Activated T-cell treated with anti-CD3 and anti-CD28 coated beads, Interleukin-2, amount 50 U/mL, for 4 hours (primary cell): ENCODE results near the gene HYOU1. TPM values are rescaled to one million over a fixed set of nuclear protein-coding genes. Genes with fewer than 3 reads are reported as not detected.
A peak's percentile ranks its signal among the peaks of the same experiment; 100 is the strongest.

Source experiments
- ATAC-seq, 2 donors: fragments of 200-7000 bp; cut with Tn5 transposase; one replicate each; pipeline ENCODE4 v1.10.0; 2021
- DNase-seq: peaks from one replicate; pipeline ENCODE4 v3.0.0-alpha.2; 2020
- H3K27me3 Mint-ChIP-seq: one replicate; pipeline ENCODE4 v1.8.0; 2021; ENCODE audit warnings: low read depth, mixed read lengths
- H3K36me3 Mint-ChIP-seq: one replicate; pipeline ENCODE4 v1.8.0; 2022; ENCODE audit warnings: mixed read lengths; ENCODE audit not compliant: insufficient read depth
- H3K4me1 Mint-ChIP-seq: one replicate; pipeline ENCODE4 v1.8.0; 2021; ENCODE audit warnings: low read depth, mixed read lengths
- H3K4me3 Mint-ChIP-seq: one replicate; pipeline ENCODE4 v1.8.0; 2021; ENCODE audit warnings: mild to moderate bottlenecking, moderate library complexity, mixed read lengths
- H3K9me3 Mint-ChIP-seq: one replicate; pipeline ENCODE4 v1.8.0; 2021; ENCODE audit warnings: mixed read lengths
- total RNA-seq, 3 donors: library from RNA; stranded (reverse); gene quantifications; one replicate each; pipeline ENCODE4 v1.2.1, GENCODE V29; 2021

The HYOU1 gene
- total RNA-seq, 3 donors from 2014 or later: 249 to 309 (median 260) TPM

DNA sequence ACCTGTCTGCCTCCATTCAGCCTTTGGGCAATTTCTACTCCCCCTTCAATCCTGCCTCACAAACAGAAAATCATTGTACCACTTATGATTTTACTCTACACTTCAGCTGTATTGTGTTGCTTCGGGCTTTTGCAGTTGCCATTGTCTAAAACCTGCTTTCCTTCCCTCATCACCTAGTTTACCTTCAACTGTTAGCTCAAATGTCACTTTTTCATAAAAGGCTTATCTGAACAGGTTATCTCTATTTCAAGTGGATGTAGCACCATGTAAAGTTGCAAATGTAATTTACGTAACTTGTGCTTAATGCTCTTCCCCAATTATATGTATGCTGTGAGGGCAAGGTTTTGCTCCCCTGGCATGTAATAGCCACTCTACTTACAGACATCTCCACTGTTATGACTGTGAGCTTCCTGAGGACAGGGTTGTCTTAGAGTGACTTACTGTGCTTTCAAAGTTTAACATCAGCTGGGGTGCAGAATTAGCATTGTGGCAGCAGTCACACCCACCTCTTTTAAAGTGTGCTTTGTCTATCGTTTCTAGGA, 44.3 kb downstream of the HYOU1 start:
- ATAC-seq: no peak
- H3K9me3 Mint-ChIP-seq: no peaks in the 10 kb centered on the region
- no peak for DNase-seq
- peaks cover 31% of the 10 kb centered on the region for H3K4me1 Mint-ChIP-seq
- no peaks in the 10 kb centered on the region for H3K27me3 Mint-ChIP-seq
- peak overlapping the region; percentile 1 for H3K4me3 Mint-ChIP-seq
- peaks cover 54% of the 10 kb centered on the region for H3K36me3 Mint-ChIP-seq

DNA sequence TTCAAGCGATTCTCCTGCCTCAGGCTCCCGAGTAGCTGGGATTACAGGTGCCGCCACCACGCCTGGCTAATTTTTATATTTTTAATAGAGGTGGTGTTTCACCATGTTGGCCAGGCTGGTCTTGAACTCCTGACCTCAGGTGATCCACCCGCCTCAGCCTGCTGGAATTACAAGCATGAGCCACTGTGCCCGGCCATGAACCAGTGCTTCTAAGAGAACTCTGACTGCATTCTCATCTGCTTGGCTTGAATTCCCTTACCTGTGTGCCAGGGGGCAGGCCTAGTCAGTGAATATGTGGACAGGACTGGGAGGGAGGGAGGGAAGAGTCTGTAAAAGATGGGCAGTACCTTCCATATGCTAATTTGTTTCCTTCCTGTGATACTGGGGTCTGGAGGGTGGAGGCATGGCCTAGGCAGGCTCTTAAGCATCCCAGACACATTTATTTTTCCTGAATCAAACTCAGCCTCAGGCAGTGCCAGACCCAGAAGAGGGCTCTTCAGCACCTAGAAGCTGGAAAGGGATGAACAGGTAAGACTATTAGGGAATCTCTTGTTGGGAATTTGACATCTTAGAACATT, 45.4 kb downstream of the HYOU1 start:
- Mint-ChIP-seq H3K27me3 (no peaks in the 10 kb centered on the region), H3K4me1 (peaks cover 33% of the 10 kb centered on the region), H3K36me3 (peaks cover 54% of the 10 kb centered on the region), H3K9me3 (no peaks in the 10 kb centered on the region), H3K4me3 (no peak overlapping the region)
- ATAC-seq (no peak), DNase-seq (no peak)

DNA sequence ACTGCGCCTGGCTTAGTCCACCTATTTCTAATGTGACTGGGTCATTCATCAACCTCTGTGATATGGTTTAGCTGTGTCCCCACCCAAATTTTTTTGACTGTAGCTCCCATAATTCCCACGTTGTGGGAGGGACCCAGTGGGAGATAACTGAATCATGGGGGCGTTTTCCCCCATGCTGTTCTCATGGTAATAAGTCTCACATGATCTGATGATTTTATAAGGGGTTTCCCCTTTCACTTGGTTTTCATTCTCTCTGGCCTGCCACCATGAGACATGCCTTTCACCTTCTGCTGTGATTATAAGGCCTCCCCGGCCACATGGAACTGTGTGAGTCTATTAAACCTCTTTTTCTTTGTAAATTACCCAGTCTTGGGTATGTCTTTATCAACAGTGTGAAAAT, 50.3 kb downstream of the HYOU1 start:
- peaks cover 5% of the 10 kb centered on the region for H3K4me1 Mint-ChIP-seq
- no peak for DNase-seq
- peaks cover 30% of the 10 kb centered on the region for H3K36me3 Mint-ChIP-seq
- no peaks in the 10 kb centered on the region for H3K9me3 Mint-ChIP-seq
- no peaks in the 10 kb centered on the region for H3K27me3 Mint-ChIP-seq
- H3K4me3 Mint-ChIP-seq: no peak overlapping the region
- ATAC-seq: peak; percentile 54 to 60

DNA sequence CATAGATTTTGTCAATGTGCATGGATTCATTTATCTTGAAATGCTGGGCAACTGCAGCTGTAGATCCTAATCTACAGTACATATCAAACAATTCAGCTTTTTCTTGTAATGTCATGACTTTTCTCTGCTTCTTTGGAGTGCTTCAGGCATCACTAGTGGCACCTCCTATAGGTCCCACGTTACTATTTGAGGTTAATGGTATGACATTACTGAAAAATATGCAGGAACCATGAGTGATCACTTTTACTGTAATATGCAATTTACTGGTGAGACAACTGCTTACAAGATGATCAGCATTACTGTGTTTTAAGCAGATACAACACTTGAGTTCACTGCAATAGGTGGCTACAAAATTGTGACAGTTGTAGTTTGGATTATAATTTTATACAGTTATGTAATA, 56.1 kb downstream of the HYOU1 start:
- Mint-ChIP-seq H3K36me3 (peaks cover 17% of the 10 kb centered on the region), H3K4me3 (no peak overlapping the region)
- no peak for ATAC-seq

DNA sequence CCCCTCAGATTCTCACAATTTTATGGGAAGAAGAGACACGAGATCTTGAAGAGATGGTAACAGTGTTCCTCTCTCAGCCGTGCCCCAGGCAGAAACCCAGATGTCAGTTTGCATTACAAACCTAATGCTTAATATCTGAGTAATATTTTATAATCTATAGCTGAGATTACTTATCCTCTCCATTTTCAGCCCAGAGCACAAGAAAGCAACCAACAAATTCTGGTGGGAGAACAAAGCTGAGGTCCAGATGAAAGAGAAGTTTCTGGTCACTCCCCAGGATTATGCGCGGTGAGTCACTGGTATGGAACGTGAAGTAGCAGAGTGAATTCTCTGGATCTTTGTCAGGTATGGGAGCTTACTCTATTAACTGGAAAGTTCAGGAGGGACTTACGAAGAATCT, 58.2 kb downstream of the HYOU1 start:
- no peaks in the 10 kb centered on the region for H3K9me3 Mint-ChIP-seq

More for the DNA sequence above, 56.1 kb downstream of the HYOU1 start:
- H3K27me3 Mint-ChIP-seq: no peaks in the 10 kb centered on the region
- H3K4me1 Mint-ChIP-seq: peaks cover 30% of the 10 kb centered on the region
- H3K9me3 Mint-ChIP-seq: no peaks in the 10 kb centered on the region
- DNase-seq: no peak

DNA sequence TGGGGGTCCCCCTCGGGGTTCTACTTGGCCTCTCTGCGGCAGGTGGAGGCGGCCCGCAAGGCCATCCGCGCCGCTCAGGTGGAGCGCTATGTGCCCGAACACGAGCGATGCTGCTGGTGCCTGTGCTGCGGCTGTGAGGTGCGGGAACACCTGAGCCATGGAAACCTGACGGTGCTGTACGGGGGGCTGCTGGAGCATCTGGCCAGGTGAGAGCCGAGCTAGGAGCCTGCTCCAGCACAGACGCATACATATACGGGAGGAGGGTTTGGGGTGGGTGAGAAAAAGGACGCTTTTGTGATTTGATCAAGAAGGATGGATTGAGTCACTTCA, 58.7 kb downstream of the HYOU1 start:
- H3K36me3 Mint-ChIP-seq: peaks cover 14% of the 10 kb centered on the region
- no peaks in the 10 kb centered on the region for H3K27me3 Mint-ChIP-seq
- peak overlapping the region; percentile 93 for H3K4me3 Mint-ChIP-seq
- peaks cover 30% of the 10 kb centered on the region for H3K4me1 Mint-ChIP-seq
- DNase-seq: no peak
- no peaks in the 10 kb centered on the region for H3K9me3 Mint-ChIP-seq
- ATAC-seq: peak; percentile 7 to 13

More for the DNA sequence above, 58.2 kb downstream of the HYOU1 start:
- H3K4me1 Mint-ChIP-seq: peaks cover 30% of the 10 kb centered on the region
- peaks cover 15% of the 10 kb centered on the region for H3K36me3 Mint-ChIP-seq
- H3K27me3 Mint-ChIP-seq: no peaks in the 10 kb centered on the region
- H3K4me3 Mint-ChIP-seq: peak overlapping the region; percentile 93
- no peak for ATAC-seq
- no peak for DNase-seq

DNA sequence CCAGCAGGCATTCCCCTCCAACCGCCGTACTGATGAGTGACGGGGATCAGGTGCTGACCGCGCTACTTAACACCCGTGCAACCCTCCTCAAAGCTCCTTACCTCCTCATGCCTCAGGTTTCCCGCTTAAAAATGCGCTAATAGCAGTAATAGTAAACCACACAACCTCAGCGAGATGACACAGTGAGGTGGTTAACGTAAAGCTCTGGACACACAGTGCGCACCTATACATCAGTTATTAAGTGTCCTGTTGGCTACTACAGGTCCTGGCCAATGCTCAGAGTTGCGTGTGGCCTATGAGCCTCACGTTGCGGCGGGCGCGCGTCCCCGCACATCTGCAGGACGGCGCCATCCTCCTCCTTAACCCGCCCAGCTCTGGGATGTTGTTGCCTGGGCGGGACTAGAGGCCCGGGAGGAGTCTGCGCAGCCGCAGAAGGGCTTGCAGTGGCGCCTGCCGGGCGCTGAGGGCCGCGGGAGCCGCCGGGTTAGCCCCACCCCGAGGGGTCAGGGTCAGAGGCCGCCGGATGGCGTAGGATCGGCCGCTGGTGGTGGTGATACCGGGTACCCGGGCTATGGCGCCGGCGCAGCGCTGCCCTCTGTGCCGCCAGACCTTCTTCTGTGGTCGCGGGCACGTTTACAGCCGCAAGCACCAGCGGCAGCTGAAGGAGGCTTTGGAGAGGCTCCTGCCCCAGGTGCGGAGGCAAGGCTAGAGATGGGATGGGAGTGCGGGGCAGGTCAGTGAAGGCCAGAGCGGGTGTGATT, 59.2 kb downstream of the HYOU1 start, which contains the start of gene CENATAC:
CENATAC (plus strand) TSS at position 512 of the 761 bp plus-strand sequence; CDS start at position 572, 60 bp downstream.
- ATAC-seq (peak; percentile 95), DNase-seq (peak; percentile 94)
- H3K9me3 Mint-ChIP-seq: no peaks in the 10 kb centered on the region

DNA sequence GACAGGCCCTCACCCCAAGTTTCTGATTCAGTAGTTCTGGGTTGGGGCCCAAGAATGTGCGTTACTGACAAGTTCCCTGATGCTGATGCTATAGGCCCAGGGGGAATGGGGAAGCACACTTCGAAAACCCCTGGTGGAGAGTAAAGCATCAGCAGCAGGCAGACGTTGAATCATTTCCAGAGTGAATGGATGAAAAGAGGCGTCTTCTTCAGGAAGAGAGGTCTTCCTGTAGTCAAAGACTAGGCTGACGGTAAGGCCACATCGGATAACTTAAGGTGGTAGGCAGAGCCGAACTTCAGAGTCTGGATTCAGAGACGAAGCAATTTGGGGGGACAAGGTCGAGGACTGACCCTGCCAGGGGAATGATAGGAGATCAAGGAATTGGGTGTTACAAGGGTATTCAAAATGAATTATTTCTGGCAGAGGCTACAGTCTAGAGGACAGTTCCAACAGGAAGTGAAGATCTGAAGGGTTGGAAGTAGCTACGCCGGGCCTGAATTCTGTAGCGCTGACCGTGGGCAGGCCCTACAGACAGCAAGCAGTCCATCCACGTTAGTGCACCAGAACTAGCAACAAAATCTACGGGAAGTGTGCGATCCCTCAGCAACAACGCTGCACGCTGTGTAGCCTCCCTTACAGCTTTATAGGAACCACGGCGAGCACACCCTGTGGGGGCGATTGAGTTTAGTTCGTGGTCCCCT, 59.9 kb downstream of the HYOU1 start:
- peaks cover 10% of the 10 kb centered on the region for H3K36me3 Mint-ChIP-seq
- no peaks in the 10 kb centered on the region for H3K27me3 Mint-ChIP-seq
- ATAC-seq (peak; percentile 48 to 56), DNase-seq (no peak)
- H3K4me1 Mint-ChIP-seq: peaks cover 30% of the 10 kb centered on the region
- peak overlapping the region; percentile 93 for H3K4me3 Mint-ChIP-seq
- H3K9me3 Mint-ChIP-seq: no peaks in the 10 kb centered on the region

More for the DNA sequence above, 59.2 kb downstream of the HYOU1 start, which contains the start of gene CENATAC:
- Mint-ChIP-seq H3K4me3 (peak within 1 kb of the TSS; percentile 93), H3K36me3 (peaks cover 13% of the 10 kb centered on the region), H3K27me3 (no peaks in the 10 kb centered on the region), H3K4me1 (peaks cover 30% of the 10 kb centered on the region)

Other genes starting within 250 kb of the HYOU1 start
- gene CXCR5, start 173.3 kb downstream of the HYOU1 start, total RNA-seq: 10 to 100 TPM; 17.6 to 30.8 (median 23.7) TPM
- 10 to 100 TPM; 26.1 to 31.2 (median 26.9) TPM for gene BCL9L, start 131.3 kb downstream of the HYOU1 start, total RNA-seq
- not detected for gene UPK2, start 100.9 kb downstream of the HYOU1 start, total RNA-seq
- not detected for gene FOXR1, start 85.4 kb downstream of the HYOU1 start, total RNA-seq
- gene CENATAC, start 59.1 kb downstream of the HYOU1 start, total RNA-seq: 10 to 100 TPM; 23.6 to 33.1 (median 31.0) TPM
- 1,000 to 10,000 TPM; 1,565 to 1,602 (median 1,576) TPM for gene RPS25, start 38.9 kb downstream of the HYOU1 start, total RNA-seq
- gene TRAPPC4, start 38.4 kb downstream of the HYOU1 start, total RNA-seq: 100 to 1,000 TPM; 115 to 146 (median 131) TPM
- 10 to 100 TPM; 10.1 to 13.8 (median 13.5) TPM for gene SLC37A4, start 26.3 kb downstream of the HYOU1 start, total RNA-seq
- gene VPS11, start 10.6 kb upstream of the HYOU1 start, total RNA-seq: 10 to 100 TPM; 24.1 to 31.5 (median 30.0) TPM
- gene HMBS, start 27.7 kb upstream of the HYOU1 start, total RNA-seq: 10 to 100 TPM; 43.7 to 64.7 (median 60.1) TPM
- 10 to 100 TPM; 53.9 to 61.0 (median 60.9) TPM for gene DPAGT1, start 44.6 kb upstream of the HYOU1 start, total RNA-seq
- gene C2CD2L, start 50.1 kb upstream of the HYOU1 start, total RNA-seq: 10 to 100 TPM; 22.0 to 24.7 (median 23.0) TPM
- gene HINFP, start 64.4 kb upstream of the HYOU1 start, total RNA-seq: 10 to 100 TPM; 20.1 to 26.2 (median 21.1) TPM
- gene ABCG4, start 91.8 kb upstream of the HYOU1 start, total RNA-seq: under 1 TPM in 1 of 3 donors, not detected in 2; 0.38 TPM
- gene NLRX1, start 111.5 kb upstream of the HYOU1 start, total RNA-seq: 10 to 100 TPM in 1 of 3 donors, 1 to 10 TPM in 2; 9.7 to 13.2 (median 9.7) TPM
- under 1 TPM in 2 of 3 donors, not detected in 1; 0.18 to 0.43 TPM for gene NHERF4, start 128.3 kb upstream of the HYOU1 start, total RNA-seq
- 10 to 100 TPM; 18.7 to 19.6 (median 19.5) TPM for gene CBL, start 149.1 kb upstream of the HYOU1 start, total RNA-seq